Mammary epithelial cell (primary cell): ENCODE data around the gene SNX25.

Experiments used
- CTCF ChIP-seq, 2 donors: IDR thresholded peaks in 1 of 2; conservative IDR thresholded peaks in 1 of 2; 2 replicates each; pipeline ENCODE4 v1.5.1; 2011 to 2012; ENCODE audit warnings: inconsistent platforms in 2 of 2, low read length in 2 of 2, mild to moderate bottlenecking in 2 of 2, control low read depth in 1 of 2, low read depth in 1 of 2; ENCODE audit not compliant: insufficient read depth in 1 of 2; ENCODE audit errors: extremely low read depth in 1 of 2
- EZH2 ChIP-seq: IDR thresholded peaks from 2 replicates; pipeline ENCODE4 v1.6.1; 2012; ENCODE audit warnings: low read length, inconsistent platforms, borderline replicate concordance

- TF ChIP-seq EZH2 = no peak
- no peak for TF ChIP-seq CTCF (conservative IDR thresholded peaks at IDR 0.05 in 1 of 2, IDR thresholded peaks at IDR 0.05 in 1 of 2; ENCODE audit: extremely low read depth in 1 of 2, insufficient read depth in 1 of 2, low read depth in 1 of 2, low read length in 2 of 2)
Measured at GRCh38 chr4:185384930-185385331, 175.5 kb downstream of the SNX25 start.
